Activated CD4-positive, alpha-beta T cell treated with anti-CD3 and anti-CD28 coated beads for 36 hours (primary cell): ENCODE measurements around the gene SAXO1. TPM values are rescaled to one million over a fixed set of nuclear protein-coding genes. Genes with fewer than 3 reads are reported as not detected.

ENCODE experiments used
- ATAC-seq: fragments of 200-7000 bp; cut with Tn5 transposase; one replicate; pipeline ENCODE4 v1.10.0; 2021; ENCODE audit warnings: mild to moderate bottlenecking, moderate library complexity
- CTCF ChIA-PET: fragments of 350-600 bp; sonication (Branson Sonifier 250); formaldehyde crosslinking; loops from one replicate; lab custom pipeline; 2021; ENCODE audit warnings: antibody characterized with exemption; lab: Charles Lee
- POLR2A ChIA-PET: fragments of 350-600 bp; sonication (Branson Sonifier 250); formaldehyde crosslinking; loops from one replicate; lab custom pipeline; 2021; ENCODE audit warnings: antibody characterized with exemption, inconsistent platforms; lab: Charles Lee
- DNase-seq: peaks from one replicate; pipeline ENCODE4 v3.0.0-alpha.2; 2020
- H3K27ac Mint-ChIP-seq: one replicate; pipeline ENCODE4 v1.8.0; 2021; ENCODE audit warnings: mixed read lengths
- H3K27me3 Mint-ChIP-seq: one replicate; pipeline ENCODE4 v1.8.0; 2021; ENCODE audit warnings: mixed read lengths
- H3K36me3 Mint-ChIP-seq: one replicate; pipeline ENCODE4 v1.8.0; 2021; ENCODE audit warnings: low read depth, mixed read lengths
- H3K4me1 Mint-ChIP-seq: one replicate; pipeline ENCODE4 v1.8.0; 2021; ENCODE audit warnings: mixed read lengths
- H3K4me3 Mint-ChIP-seq: one replicate; pipeline ENCODE4 v1.8.0; 2021; ENCODE audit warnings: mild to moderate bottlenecking, moderate library complexity, mixed read lengths
- H3K9me3 Mint-ChIP-seq: one replicate; pipeline ENCODE4 v1.8.0; 2021; ENCODE audit warnings: low read depth, mixed read lengths
- intact Hi-C, 2 experiments: fragments of 100-400 bp; cut with DNase I in 1 of 2; cut with micrococcal nuclease in 1 of 2; formaldehyde crosslinking; loops; one replicate each; pipeline versions ENCODE4 v1.14.2 to v1.15.1; 2022 to 2024; cut with DNase I, micrococcal nuclease
- total RNA-seq, 2 experiments: library from RNA; stranded (reverse); gene quantifications; one replicate each; pipeline ENCODE4 v1.2.3, GENCODE V29; 2021

Gene SAXO1
- total RNA-seq, 2 experiments from 2014 or later: 0.11 TPM; not detected in 1

- Mint-ChIP-seq H3K9me3 (no peaks in the 10 kb centered on the region), H3K4me1 (no peaks in the 10 kb centered on the region), H3K27ac (no peak overlapping the region), H3K27me3 (no peaks in the 10 kb centered on the region), H3K4me3 (no peak overlapping the region), H3K36me3 (no peaks in the 10 kb centered on the region)
- ATAC-seq: no peak
- intact Hi-C loops: no loop called here
- DNase-seq: no peak
- POLR2A ChIA-PET: no interaction called here
- CTCF ChIA-PET: no interaction called here
Observed at GRCh38 chr9:18925880-18926279, 107.1 kb downstream of the SAXO1 start.

- H3K4me1 Mint-ChIP-seq: no peaks in the 10 kb centered on the region
- intact Hi-C loops: no loop called here
- H3K4me3 Mint-ChIP-seq: no peak overlapping the region
- no peak overlapping the region for H3K27ac Mint-ChIP-seq
- H3K9me3 Mint-ChIP-seq: no peaks in the 10 kb centered on the region
- no peak for DNase-seq
- no peak for ATAC-seq
- ChIA-PET CTCF (interaction anchor here (0.7 to 1.2 kb wide), 3 partner anchors 11 to 110 kb away, joined by 3 read pairs; no protein-coding TSS in a partner anchor), POLR2A (no interaction called here)
- H3K36me3 Mint-ChIP-seq: no peaks in the 10 kb centered on the region
- H3K27me3 Mint-ChIP-seq: no peaks in the 10 kb centered on the region
Observed at GRCh38 chr9:18923671-18924430, 109.2 kb downstream of the SAXO1 start.

GRCh38 chr9:18923167-18923566, 109.8 kb downstream of the SAXO1 start:
- CTCF ChIA-PET: interaction anchor here (0.6 to 1.2 kb wide), 3 partner anchors 12 to 109 kb away, joined by 3 read pairs; no protein-coding TSS in a partner anchor
- Mint-ChIP-seq H3K27me3 (no peaks in the 10 kb centered on the region), H3K4me1 (no peaks in the 10 kb centered on the region), H3K27ac (no peak overlapping the region), H3K36me3 (no peaks in the 10 kb centered on the region), H3K4me3 (no peak overlapping the region), H3K9me3 (no peaks in the 10 kb centered on the region)
- ATAC-seq (no peak), DNase-seq (no peak)
- POLR2A ChIA-PET: no interaction called here
- intact Hi-C loops: no loop called here

GRCh38 chr9:18922161-18922885, 110.7 kb downstream of the SAXO1 start:
- Mint-ChIP-seq H3K27ac (no peak overlapping the region), H3K27me3 (no peaks in the 10 kb centered on the region), H3K4me1 (no peaks in the 10 kb centered on the region), H3K9me3 (no peaks in the 10 kb centered on the region), H3K4me3 (no peak overlapping the region), H3K36me3 (no peaks in the 10 kb centered on the region)
- ATAC-seq (no peak), DNase-seq (no peak)
- ChIA-PET POLR2A (no interaction called here), CTCF (interaction anchor here (0.6 kb wide), 1 partner anchor 11 kb away, joined by 3 read pairs; no protein-coding TSS in a partner anchor)
- intact Hi-C loops: no loop called here

- ATAC-seq (no peak), DNase-seq (no peak)
- ChIA-PET POLR2A (no interaction called here), CTCF (no interaction called here)
- Mint-ChIP-seq H3K4me1 (no peaks in the 10 kb centered on the region), H3K27me3 (no peaks in the 10 kb centered on the region), H3K9me3 (no peaks in the 10 kb centered on the region), H3K36me3 (no peaks in the 10 kb centered on the region), H3K4me3 (no peak overlapping the region), H3K27ac (no peak overlapping the region)
- intact Hi-C loops: no loop called here
Observed at GRCh38 chr9:18921366-18922075, 111.5 kb downstream of the SAXO1 start.

- Mint-ChIP-seq H3K36me3 (no peaks in the 10 kb centered on the region), H3K27me3 (no peaks in the 10 kb centered on the region), H3K4me3 (no peak overlapping the region), H3K9me3 (no peaks in the 10 kb centered on the region), H3K27ac (no peak overlapping the region), H3K4me1 (no peaks in the 10 kb centered on the region)
- ChIA-PET CTCF (interaction anchor here (0.6 kb wide), 1 partner anchor 706 kb away, joined by 3 read pairs; no protein-coding TSS in a partner anchor), POLR2A (no interaction called here)
- no peak for DNase-seq
- no peak for ATAC-seq
- intact Hi-C loops: no loop called here
Observed at GRCh38 chr9:18920141-18921084, 112.6 kb downstream of the SAXO1 start.

- Mint-ChIP-seq H3K27ac (no peak overlapping the region), H3K4me3 (no peak overlapping the region), H3K9me3 (no peaks in the 10 kb centered on the region), H3K4me1 (no peaks in the 10 kb centered on the region), H3K27me3 (peaks cover 4% of the 10 kb centered on the region), H3K36me3 (no peaks in the 10 kb centered on the region)
- CTCF ChIA-PET: no interaction called here
- ATAC-seq (no peak), DNase-seq (no peak)
- POLR2A ChIA-PET: no interaction called here
- intact Hi-C loops: no loop called here
Observed at GRCh38 chr9:18911714-18912342, 121.2 kb downstream of the SAXO1 start.

GRCh38 chr9:18910916-18911315, 122.1 kb downstream of the SAXO1 start:
- ATAC-seq (no peak), DNase-seq (no peak)
- ChIA-PET CTCF (interaction anchor here (0.6 kb wide), 1 partner anchor 12 kb away, joined by 3 read pairs; no protein-coding TSS in a partner anchor), POLR2A (no interaction called here)
- Mint-ChIP-seq H3K27me3 (peaks cover 4% of the 10 kb centered on the region), H3K4me3 (no peak overlapping the region), H3K36me3 (no peaks in the 10 kb centered on the region), H3K9me3 (no peaks in the 10 kb centered on the region), H3K4me1 (no peaks in the 10 kb centered on the region), H3K27ac (no peak overlapping the region)
- intact Hi-C loops: no loop called here

- CTCF ChIA-PET: no interaction called here
- H3K4me3 Mint-ChIP-seq: no peak overlapping the region
- peaks cover 4% of the 10 kb centered on the region for H3K27me3 Mint-ChIP-seq
- no peak for DNase-seq
- H3K36me3 Mint-ChIP-seq: no peaks in the 10 kb centered on the region
- ATAC-seq: no peak
- no peak overlapping the region for H3K27ac Mint-ChIP-seq
- no peaks in the 10 kb centered on the region for H3K9me3 Mint-ChIP-seq
- H3K4me1 Mint-ChIP-seq: no peaks in the 10 kb centered on the region
- POLR2A ChIA-PET: no interaction called here
- intact Hi-C loops: no loop called here
Observed at GRCh38 chr9:18910435-18910834, 122.6 kb downstream of the SAXO1 start.

- DNase-seq (no peak), ATAC-seq (no peak)
- no peaks in the 10 kb centered on the region for H3K4me1 Mint-ChIP-seq
- POLR2A ChIA-PET: no interaction called here
- no peak overlapping the region for H3K4me3 Mint-ChIP-seq
- peaks cover 4% of the 10 kb centered on the region for H3K27me3 Mint-ChIP-seq
- intact Hi-C loops: no loop called here
- no peaks in the 10 kb centered on the region for H3K9me3 Mint-ChIP-seq
- H3K27ac Mint-ChIP-seq: no peak overlapping the region
- CTCF ChIA-PET: no interaction called here
- H3K36me3 Mint-ChIP-seq: no peaks in the 10 kb centered on the region
Observed at GRCh38 chr9:18909140-18910018, 123.6 kb downstream of the SAXO1 start.
